Left hindlimb (tissue), 1 donor: ENCODE measurements around the gene BAIAP3.
A peak's percentile ranks its signal among the peaks of the same experiment; 100 is the strongest.

Experiments
- DNase-seq: peaks from one replicate; pipeline ENCODE4 v3.0.0-alpha.2; 2018

Gene BAIAP3

GRCh38 chr16:1371054-1371978 lies 37.9 kb downstream of the BAIAP3 start:
- no peak for DNase-seq

- no peak for DNase-seq
Measured at GRCh38 chr16:1372292-1372950, 39.0 kb downstream of the BAIAP3 start.

- no peak for DNase-seq
Measured at GRCh38 chr16:1374418-1375297, 41.2 kb downstream of the BAIAP3 start.

GRCh38 chr16:1375298-1375640 lies 41.8 kb downstream of the BAIAP3 start:
- DNase-seq, result no peak

- DNase-seq, result no peak
Measured at GRCh38 chr16:1375741-1376410, 42.4 kb downstream of the BAIAP3 start.

DNA sequence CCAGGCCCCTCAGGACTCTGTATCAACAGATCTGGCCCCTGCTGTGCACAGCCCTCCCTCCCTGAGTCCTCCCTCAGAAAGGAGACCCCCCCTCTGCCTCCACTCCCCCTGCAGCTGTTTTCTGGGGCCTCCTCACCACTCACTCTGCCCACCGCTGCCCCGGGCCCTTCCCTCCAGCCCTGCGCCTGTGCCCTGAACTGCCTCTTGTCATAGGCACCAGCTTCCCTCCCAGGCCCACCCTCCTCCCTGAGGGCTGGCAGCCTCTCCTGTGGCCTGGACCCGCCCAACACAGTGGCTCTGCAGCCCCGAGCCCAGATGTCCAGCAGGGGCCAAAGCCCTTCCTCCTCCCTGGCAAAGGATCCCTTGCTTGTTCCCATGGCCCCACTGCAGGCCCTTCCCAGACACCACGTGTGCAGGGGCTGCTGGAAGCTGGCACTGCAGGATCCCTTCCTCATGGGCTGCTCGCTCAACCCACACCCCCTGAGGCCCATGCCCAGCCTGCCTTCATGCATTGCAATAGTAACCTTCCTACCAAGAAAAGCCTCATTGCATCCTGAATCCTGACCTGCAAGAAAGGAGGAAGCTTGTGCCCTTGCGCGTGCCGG lies 44.1 kb downstream of the BAIAP3 start:
- no peak for DNase-seq

DNA sequence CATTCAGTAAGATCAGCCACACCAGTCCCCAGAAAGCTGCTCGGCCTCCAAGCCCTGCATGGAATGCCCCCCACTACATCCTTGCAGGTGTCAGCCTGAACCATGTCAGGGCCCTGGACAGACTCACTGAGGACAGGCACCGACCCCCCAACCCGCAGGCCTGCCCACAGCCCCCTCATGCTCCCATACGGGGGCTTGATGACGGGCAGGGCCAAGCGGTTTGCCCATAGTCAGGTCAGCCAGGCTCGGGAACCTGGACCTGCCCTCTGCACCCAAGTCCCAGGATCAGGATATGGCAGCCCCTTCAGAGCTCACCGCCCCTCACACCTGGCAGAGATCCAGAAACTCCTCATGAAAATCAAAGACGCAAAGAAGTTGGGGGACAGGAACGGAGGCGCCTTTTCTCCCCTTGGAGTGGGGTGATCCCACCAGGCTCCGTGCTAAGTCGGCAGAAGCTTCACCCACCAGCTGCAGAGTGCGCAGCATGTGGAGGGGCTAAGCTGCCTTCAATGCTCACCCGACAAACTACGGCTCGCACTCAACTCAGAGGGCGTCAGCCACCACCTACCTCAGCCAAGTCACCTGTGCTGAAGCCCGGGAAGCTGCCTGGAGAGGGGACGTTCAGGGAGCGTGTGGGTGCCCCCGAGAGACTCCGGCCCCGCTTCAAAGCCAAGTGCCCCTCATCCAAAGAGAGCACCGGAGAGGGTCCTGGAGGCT lies 44.8 kb downstream of the BAIAP3 start:
- no peak for DNase-seq

- DNase-seq, result no peak
Measured at GRCh38 chr16:1378804-1379303, 45.4 kb downstream of the BAIAP3 start.

- peak; percentile 63 for DNase-seq
Measured at GRCh38 chr16:1379304-1380076, 46.0 kb downstream of the BAIAP3 start.

DNA sequence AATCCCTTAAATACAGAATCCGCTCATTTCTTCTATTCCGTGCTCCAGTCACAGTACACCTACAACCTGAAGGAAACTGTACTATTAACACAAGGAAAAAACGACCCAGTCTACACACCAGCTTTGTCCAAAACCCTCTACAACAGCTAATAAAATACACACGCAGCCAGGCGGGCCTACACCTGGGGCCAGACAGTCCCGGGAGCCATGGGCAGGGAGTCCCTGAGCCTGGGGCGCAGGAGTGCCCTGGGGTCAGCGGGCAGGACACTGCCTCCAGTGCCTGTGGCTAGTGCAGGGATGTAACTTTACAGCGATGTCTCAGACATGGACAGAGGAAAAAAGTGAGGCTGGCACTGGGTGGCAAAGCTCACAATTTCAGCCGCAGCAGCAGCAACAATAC lies 46.8 kb downstream of the BAIAP3 start:
- no peak for DNase-seq

DNA sequence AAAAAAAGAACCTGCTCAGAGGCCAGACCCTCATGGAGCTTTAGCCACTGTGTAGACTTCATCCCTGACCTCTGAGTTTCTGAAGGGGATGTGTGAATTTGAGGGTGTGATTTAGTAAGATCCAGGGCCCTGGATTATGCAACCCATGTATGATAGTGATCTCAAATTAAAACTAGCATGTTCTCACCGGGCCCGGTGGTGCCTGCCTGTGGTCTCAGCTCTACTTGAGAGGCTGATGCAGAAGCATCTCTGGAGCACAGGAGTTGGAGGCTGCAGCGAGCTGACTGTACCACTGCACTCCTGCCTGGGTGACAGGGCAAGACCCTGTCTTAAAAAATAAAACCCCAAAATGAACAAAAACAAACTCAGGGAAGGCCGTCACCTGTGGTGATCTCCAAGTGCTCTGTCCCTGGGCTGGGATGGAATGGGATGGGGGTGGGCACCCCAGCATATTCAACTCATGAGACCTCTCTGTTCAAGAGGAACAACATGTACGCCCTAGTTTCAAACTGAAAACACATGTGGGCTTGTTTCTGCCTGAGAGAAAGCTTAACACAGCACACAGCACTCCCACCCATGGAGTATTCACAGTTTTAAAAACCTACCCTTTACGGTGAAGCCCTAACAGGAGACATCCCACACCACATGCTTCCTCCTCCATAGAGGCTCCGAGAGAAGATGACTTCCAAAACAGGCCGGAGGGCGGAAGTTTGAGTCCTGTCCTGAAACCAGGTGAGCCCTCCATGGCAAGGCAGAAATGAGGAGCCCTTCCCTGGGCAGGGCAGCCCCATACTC lies 48.4 kb downstream of the BAIAP3 start:
- no peak for DNase-seq

GRCh38 chr16:1383556-1383955 lies 50.1 kb downstream of the BAIAP3 start:
- no peak for DNase-seq

DNA sequence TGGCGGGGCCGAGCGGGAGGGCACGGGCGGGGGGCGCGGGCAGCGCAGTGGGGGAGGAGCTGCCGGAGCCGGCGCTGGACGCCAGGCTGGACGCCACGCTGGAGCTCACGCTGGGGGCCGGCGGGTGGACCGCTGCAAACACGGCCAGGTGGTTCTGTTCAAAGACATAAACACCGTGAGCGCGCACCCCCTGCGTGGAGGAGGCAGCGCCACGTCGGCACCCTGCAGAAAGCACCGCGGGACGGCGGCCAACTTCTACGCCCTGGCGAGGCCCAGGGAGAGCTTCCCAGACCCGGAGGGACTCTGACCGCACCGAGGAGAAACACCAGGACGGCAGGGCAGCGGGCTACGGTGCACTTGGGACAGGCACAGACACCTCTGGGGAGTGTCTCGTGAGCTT lies 51.8 kb downstream of the BAIAP3 start:
- no peak for DNase-seq

DNA sequence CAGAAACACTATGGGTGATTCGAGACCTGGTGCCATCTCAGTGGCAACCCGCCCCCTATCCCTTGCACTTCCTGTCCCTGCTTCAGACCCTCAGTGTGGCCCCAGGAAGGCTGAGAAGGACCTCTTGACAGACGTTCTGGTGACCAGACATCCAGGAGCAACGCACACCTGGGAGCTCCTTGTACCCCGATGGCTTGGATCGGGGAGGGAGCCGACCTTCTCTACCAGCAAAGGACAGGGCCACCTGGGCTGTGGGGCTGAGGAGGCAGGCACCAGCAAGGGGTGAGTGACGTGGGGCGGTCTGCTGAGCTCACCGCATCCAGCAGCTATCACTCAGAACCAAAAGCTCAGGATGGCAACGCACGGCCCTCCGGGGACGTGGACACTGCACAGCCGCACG lies 53.9 kb downstream of the BAIAP3 start:
- no peak for DNase-seq

DNA sequence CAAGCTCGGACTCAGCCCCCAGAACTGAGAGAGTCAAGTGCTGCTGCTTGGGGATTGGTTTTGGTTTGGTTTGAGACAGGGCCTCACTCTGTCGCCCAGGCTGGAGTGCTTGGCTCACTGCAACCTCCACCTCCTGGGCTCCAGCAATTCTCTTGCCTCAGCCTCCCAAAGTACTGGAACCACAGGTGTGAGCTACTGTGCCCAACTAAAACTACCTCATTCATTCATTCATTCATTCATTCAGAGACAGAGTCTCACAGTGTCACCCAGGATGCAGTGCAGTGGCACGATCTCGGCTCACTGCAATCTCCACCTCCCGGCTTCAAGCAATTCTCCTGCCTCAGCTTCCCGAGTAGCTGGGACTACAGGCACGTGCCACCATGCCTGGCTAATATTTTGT lies 56.3 kb downstream of the BAIAP3 start:
- DNase-seq, result no peak

DNA sequence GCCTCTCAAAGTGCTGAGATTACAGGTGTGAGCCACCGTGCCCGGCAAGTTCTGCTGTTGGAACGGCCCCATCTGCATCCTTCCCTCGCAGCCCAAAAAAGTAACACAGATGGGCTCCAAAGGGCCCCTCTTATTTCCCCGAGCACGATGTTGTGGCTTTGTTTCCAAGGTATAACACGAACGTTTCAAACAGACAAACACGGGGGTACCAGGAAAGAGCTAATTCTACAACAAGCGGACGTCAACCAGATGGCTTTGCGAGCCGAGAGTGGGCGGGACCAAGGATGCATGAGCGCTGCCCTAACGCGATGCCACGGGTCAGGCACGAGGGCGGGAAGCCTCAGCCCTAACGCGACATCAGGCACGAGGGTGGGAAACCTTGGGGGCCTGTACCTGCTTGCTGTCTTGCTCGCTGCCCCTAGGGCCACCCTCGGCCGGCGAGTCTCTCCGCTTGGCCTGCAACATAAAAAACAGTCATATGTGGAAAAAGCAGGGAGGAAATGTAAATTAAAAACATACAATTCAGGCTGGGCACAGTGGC lies 56.9 kb downstream of the BAIAP3 start:
- no peak for DNase-seq

DNA sequence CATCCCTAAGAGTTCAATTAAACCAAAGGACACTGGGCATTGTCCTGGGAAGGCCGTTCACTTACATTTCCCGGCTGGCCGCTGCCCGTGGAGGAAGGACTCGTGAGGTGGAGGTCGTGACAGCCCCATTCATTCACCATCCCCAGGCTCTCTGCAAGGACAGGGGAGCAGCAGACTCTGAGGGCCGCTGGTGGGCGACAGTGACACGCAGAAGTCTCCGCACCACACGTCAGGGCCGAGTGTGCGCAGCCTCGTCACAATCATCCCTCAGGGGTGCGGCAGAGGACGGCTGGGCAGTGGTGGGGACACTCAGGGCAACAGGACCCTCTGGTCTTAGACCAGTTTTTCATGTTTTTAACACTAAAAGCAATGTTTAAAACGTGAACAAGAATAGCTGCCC lies 59.4 kb downstream of the BAIAP3 start:
- no peak for DNase-seq

- DNase-seq, result no peak
Measured at GRCh38 chr16:1393613-1394176, 60.2 kb downstream of the BAIAP3 start.

DNA sequence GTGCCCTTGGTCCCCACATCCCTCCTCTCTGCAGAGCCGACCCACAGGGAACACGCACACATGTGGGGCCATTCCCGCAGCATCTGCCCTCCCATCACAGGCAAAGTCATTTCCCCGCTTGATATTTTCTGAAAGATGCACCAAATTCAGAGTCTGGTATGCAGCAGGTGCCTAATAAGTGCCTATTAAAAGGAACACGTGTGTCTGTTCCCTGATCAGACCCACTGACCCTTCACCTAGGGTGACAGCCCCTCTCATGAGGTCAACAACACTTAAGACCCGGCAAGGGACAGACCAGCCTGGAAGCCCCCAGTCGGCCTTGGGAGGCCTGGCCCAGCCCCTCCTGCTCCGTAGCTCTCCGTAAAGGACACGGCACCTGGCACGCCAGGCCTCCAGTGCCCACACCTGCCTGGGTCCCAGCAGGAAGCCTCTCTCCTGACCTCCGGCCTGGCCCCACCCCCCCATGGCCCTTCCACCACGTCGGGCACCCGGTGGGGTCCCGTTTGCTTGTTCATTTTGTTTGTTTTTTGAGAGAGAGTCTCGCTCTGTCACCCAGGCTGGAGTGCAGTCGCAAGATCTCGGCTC lies 61.0 kb downstream of the BAIAP3 start:
- no peak for DNase-seq
